ENCODE data around the gene CFAP92.
"Not testable (repeated sequence)": the region's sequence is repeated elsewhere in the genome, so short reads cannot be mapped to it uniquely, and the experiment has no call there.

Gene CFAP92

GRCh38 chr3:128880455-128880854, 113.4 kb downstream of the CFAP92 start:
- DNase-seq, result not testable (repeated sequence)

DNA sequence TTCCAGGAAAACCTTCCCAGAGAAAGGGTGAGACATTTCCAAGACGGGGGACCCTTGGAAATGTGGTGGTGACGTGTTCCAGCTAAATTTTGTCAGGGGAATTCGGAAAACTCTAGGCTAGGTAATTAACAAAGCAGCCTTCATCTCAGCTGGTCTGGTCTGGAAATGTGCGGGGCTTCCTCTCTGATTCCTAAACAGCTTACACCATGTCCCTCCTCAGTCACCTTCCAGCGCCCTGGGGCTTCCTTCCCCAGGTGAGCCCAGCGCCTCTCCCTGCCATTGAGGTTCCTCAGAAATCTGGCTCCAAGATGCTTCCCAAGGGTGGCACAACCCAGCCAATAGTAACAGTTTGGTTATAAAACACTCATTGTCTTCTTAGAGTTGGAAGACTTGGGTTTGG, 113.9 kb downstream of the CFAP92 start:
- no peak for DNase-seq

DNA sequence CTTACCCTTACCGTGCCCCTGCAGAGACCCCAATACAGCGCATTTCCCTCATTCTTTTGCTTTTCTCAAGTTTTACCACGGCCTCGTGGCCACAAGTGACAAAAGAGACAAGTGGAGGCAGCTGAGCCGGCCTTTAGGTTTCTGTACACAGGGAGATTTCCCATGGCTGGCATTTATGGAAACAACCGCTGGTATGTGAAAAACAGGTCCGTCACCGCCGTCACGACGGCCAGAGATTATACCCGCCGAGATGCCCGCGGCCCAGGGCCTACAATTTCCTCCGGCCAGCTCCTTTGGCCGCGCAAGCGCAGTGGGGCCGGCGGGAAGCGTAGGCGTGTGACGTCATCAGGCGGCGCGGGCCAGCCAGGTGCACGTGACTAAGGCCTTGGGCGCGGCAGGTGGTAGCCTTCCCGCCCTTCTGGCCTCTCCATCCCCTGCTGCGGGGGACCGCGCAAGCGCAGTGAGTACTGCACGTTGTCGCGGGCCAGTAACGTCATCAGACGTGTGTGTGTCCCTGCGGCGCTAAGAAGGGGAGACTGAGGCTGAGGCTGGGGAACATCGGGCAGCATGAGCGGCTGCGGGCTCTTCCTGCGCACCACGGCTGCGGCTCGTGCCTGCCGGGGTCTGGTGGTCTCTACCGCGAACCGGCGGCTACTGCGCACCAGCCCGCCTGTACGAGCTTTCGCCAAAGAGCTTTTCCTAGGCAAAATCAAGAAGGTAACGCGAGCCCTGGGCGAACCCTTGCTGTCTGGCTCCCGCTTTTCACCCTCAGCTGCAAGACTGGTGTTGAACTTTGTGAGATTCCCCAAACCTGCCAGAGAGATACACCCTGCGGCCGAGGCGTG, 114.5 kb downstream of the CFAP92 start, which contains the start of gene ACAD9:
ACAD9 (plus strand) TSS at position 496 of the 845 bp plus-strand sequence; CDS start at position 568, 72 bp downstream.
- peak; percentile 98 for DNase-seq

DNA sequence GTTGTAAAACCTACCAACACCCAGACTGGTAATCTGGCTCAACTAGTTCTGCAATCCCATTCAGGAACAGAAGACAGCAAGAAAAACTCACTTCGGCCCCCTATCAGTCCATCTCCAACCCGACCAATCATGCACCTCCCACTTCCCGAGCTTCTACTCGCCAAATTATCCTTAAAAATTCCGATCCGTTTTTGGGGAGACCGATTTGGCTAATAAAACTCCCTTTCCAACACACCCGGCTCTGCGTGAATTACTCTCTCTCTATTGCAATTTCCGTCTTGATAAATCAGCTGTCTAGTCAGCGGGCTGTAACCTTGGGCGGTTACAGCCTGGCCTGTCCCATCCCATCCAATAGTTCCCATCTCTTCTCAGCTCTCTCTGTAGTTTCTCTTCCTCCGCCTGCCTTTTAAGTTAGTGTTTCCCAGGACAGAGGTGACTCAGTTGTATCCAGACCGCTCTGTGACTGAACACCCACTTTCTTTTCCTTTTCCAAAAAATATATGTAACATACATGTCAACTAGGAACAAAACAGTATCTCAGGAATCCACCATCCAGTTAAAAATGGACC, 115.2 kb downstream of the CFAP92 start:
- peak; percentile 49 for DNase-seq

- DNase-seq, result no peak
These were observed 115.8 kb downstream of the CFAP92 start for GRCh38 chr3:128878011-128878457.

DNA sequence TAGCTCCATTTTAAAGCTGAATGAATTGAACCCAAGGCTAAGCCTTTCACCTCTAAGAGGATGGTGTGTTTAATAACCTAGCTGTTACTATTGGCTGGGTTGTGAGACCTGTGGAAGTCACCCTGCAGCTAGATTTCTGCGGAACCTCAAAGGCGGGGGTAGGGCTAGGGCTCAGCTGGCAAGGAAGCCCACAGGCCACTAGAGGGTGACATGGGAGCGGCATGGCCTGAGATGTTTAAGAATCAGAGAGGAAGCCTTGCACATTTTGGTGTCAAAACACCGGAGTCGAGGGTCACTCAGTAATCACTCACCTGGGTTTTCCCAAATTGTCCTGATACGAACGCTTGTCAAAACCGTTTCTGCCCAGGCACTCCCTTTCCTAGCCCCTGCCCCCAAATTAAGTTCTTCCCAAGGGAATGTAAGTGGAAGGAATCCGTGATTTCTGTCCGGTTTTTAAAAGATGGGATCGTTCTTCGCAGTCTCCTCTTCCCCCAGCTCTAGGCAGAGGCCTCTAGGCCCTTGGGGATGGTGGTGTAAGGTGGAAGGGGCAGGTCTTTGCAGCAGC, 118.2 kb downstream of the CFAP92 start:
- DNase-seq, result peak; percentile 70

- no peak for DNase-seq
These were observed 119.2 kb downstream of the CFAP92 start for GRCh38 chr3:128874481-128875180.

GRCh38 chr3:128873244-128874022, 120.4 kb downstream of the CFAP92 start:
- DNase-seq, result no peak

DNA sequence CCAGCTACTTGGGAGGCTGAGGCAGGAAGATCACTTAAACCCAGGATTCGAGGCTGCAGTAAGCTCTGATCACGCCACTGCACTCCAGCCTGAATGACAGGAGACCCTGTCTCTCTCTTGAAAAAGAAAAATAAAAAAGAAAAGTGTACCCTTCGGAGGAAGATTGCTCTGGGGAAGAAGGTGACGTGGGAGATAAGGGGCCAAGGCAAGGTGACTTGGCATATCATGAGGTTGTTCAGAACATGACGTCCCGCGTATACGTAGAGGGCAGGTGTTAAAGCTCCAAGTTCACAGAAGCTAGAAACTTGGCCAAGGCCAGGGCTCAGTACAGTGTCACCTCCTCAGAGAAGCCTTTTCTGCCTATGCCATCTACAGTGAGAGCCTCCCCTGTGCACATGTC, 121.1 kb downstream of the CFAP92 start:
- no peak for DNase-seq

GRCh38 chr3:128872282-128872681, 121.6 kb downstream of the CFAP92 start:
- DNase-seq, result no peak

DNA sequence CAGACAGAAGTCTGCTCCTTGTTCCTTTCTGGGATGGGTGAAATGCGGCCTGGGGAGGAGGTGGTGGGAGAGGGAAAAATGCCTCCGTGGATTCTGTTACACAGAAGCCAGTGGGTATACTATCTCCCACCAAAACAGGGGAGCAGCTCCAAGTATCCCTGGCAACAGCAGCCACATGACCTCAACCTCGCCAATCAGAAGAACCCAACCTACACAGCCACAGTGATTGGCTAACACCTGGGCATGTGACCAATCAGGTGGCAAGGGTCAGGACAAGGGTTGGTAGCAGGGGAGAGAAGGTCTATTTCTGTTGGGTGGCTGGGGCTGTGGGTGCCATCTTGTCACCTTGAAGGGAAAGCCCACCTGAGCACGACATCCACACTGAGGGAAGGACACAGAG, 123.5 kb downstream of the CFAP92 start:
- DNase-seq, result no peak

GRCh38 chr3:128867200-128868125, 126.4 kb downstream of the CFAP92 start:
- DNase-seq, result no peak

- not testable (repeated sequence) for DNase-seq
These were observed 128.7 kb downstream of the CFAP92 start for GRCh38 chr3:128864849-128865804.

DNA sequence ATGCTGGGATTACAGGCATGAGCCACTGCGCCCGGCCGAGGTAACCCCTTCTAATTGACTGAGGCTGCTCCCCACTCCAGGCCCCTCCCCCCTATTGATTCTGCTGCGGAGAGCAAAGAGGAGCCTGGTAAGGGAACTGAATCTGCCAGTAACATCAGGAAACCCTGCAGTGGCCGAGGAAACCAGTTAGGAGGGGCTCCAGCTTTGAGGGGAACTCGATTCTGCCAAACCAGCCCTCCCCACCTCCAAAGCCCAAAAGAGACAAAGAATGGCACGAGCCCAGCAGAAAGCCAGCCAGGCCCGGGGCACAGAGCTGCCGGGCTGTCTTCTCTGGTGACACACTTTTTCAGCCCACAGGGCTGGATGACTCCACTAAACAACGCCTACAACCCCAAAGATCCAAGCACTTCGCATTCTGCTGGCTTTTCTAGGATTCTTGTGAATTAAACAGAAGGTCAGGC, 129.5 kb downstream of the CFAP92 start:
- DNase-seq, result no peak

DNA sequence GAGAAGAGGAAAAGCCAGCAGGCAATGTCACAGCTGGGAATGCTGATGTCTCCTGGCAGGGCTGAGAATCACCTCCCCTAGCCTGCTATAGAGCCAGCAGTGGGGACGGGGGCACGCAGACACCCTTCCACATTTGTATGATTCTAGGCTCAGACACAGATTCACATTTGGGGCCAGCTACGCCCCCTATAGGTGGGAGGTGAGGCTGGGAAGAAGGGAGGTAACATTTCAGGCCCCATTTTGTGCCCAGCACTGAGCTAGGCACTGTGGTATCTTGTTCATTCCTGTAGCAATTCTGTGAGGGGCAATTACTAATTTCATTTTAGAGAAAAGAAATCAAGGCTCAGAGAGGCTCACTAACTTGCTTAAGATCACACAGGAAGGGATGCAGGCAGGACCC, 130.3 kb downstream of the CFAP92 start:
- no peak for DNase-seq

- DNase-seq, result no peak
These were observed 132.4 kb downstream of the CFAP92 start for GRCh38 chr3:128861491-128861890.

Data from CD4-positive, alpha-beta T cell treated with Interleukin-17A for 1 hour (primary cell).